ENCODE results near the gene MED12L.

The MED12L gene

DNA sequence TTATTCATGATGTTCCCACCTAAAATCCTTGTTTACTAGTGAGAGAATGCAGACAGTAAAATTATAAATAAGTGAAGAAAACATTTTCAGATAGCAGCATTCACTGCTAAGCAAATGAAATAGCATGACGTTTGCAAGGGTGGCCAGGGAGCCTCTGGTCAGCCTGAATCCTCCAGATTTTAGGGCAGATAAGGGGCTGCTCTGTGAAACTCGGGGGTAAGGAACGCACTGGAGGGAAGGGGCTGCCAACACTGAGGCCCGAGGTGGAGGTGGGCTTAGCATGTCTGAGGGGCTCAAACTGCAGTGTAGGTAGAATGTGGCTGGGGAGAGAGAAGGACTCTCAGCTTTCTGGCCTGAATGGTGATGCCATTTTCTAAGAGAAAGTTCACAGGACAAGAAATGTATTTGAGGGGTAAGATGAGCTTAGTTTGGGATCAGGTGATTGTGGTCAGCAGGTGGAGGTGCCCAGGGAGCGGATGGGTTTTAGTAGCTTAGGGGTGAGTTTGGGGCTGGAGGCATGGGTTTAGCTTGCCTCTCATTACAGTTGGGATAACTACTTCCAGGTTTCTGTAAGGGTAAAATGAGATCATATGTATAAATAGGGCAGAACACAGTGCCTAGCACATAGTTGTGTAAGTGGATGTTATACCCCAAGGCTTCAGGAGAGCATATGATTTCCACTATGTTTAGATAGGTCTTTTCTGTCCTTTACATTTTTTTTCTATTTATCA lies 97.0 kb downstream of the MED12L start:
- Histone ChIP-seq H3K4me1 (ENCODE audit: insufficient read depth, low read length, poor library complexity, severe bottlenecking) (peaks cover 10% of the 10 kb centered on the region), H3K4me3 (ENCODE audit: low read length, poor library complexity, severe bottlenecking) (no peak overlapping the region), H3K9ac (ENCODE audit: low read depth, low read length, poor library complexity, severe bottlenecking) (no peak overlapping the region), H3K9me2 (replicated peaks; ENCODE audit: low read depth, low read length) (no peaks in the 10 kb centered on the region), H3K79me2 (ENCODE audit: insufficient read depth, low read length) (no peaks in the 10 kb centered on the region), H3F3A (ENCODE audit: low read depth) (no peaks in the 10 kb centered on the region), H3K27me3 (ENCODE audit: insufficient read depth, low read length, poor library complexity, severe bottlenecking) (no peaks in the 10 kb centered on the region), H3K4me2 (ENCODE audit: low read depth, low read length, poor library complexity, severe bottlenecking) (no peak overlapping the region), H2AFZ (ENCODE audit: low read length) (no peak overlapping the region), H3K36me3 (ENCODE audit: insufficient read depth, low read length) (peaks cover 19% of the 10 kb centered on the region; the same call in 1 of the 2 replicates), H4K20me1 (ENCODE audit: insufficient read depth, low read length, poor library complexity, severe bottlenecking) (no peaks in the 10 kb centered on the region), H3K9me3 (ENCODE audit: insufficient read depth, low read depth, low read length) (no peaks in the 10 kb centered on the region)
- no peak for TF ChIP-seq EZH2phosphoT487 (IDR thresholded peaks at IDR 0.05; ENCODE audit: borderline replicate concordance)
- TF ChIP-seq, protein P1, sequence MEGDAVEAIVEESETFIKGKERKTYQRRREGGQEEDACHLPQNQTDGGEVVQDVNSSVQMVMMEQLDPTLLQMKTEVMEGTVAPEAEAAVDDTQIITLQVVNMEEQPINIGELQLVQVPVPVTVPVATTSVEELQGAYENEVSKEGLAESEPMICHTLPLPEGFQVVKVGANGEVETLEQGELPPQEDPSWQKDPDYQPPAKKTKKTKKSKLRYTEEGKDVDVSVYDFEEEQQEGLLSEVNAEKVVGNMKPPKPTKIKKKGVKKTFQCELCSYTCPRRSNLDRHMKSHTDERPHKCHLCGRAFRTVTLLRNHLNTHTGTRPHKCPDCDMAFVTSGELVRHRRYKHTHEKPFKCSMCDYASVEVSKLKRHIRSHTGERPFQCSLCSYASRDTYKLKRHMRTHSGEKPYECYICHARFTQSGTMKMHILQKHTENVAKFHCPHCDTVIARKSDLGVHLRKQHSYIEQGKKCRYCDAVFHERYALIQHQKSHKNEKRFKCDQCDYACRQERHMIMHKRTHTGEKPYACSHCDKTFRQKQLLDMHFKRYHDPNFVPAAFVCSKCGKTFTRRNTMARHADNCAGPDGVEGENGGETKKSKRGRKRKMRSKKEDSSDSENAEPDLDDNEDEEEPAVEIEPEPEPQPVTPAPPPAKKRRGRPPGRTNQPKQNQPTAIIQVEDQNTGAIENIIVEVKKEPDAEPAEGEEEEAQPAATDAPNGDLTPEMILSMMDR (conservative IDR thresholded peaks at IDR 0.05; ENCODE audit: low read length): no peak

DNA sequence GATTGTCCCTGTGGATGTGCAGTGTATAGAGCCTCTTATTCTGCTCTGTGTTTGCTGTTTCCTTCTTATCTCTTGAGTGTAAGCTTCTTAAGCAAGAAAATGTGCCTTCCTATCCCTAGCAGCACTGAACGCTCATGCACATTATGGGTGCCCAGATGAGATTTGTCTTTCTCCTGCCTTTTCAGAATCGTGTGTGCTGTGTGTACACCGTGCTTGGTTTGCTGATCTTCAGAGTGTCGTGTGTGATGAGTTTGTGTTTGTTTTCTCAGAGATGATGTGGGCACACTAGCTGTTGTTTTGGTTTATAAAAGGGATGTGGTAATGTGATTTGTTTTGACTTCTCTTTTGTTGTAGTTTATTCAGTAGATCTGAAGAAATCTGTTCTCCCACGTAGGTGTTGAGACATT lies 97.8 kb downstream of the MED12L start:
- H3F3A ChIP-seq (ENCODE audit: low read depth): no peaks in the 10 kb centered on the region

DNA sequence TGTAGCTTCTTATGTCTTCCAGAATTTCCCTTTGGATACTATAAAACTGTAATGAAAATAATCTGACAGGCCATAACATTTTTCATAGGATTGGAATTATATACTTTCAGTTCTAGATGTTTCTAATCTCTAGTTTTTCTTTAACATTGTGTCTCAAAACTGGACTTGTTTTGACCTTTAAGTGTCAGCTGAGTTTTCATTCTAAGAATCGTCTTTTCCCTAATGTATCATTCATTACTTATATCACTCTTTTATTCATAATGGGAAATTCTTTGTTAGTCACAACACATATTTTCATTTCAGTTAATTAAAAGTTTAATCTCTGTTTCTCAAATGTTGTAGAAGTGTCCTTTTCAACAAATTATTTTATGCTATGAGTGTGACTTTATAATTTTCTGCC lies 105.6 kb downstream of the MED12L start:
- peaks cover 83% of the 10 kb centered on the region for H3K36me3 ChIP-seq (ENCODE audit: insufficient read depth, low read length)
- TF ChIP-seq EZH2phosphoT487 (IDR thresholded peaks at IDR 0.05; ENCODE audit: borderline replicate concordance): no peak
- TF ChIP-seq, protein P1 (conservative IDR thresholded peaks at IDR 0.05; ENCODE audit: low read length): no peak

More for the DNA sequence above, 97.8 kb downstream of the MED12L start:
- H3K9me2 ChIP-seq (replicated peaks; ENCODE audit: low read depth, low read length): no peaks in the 10 kb centered on the region
- peaks cover 26% of the 10 kb centered on the region; the same call in 1 of the 2 replicates for H3K36me3 ChIP-seq (ENCODE audit: insufficient read depth, low read length)
- peaks cover 10% of the 10 kb centered on the region for H3K4me1 ChIP-seq (ENCODE audit: insufficient read depth, low read length, poor library complexity, severe bottlenecking)
- TF ChIP-seq, protein P1 (conservative IDR thresholded peaks at IDR 0.05; ENCODE audit: low read length): no peak
- TF ChIP-seq EZH2phosphoT487 (IDR thresholded peaks at IDR 0.05; ENCODE audit: borderline replicate concordance): no peak
- no peaks in the 10 kb centered on the region for H3K27me3 ChIP-seq (ENCODE audit: insufficient read depth, low read length, poor library complexity, severe bottlenecking)
- H3K4me3 ChIP-seq (ENCODE audit: low read length, poor library complexity, severe bottlenecking): no peak overlapping the region
- no peak overlapping the region for H3K4me2 ChIP-seq (ENCODE audit: low read depth, low read length, poor library complexity, severe bottlenecking)
- H3K9ac ChIP-seq (ENCODE audit: low read depth, low read length, poor library complexity, severe bottlenecking): no peak overlapping the region
- no peak overlapping the region for H2AFZ ChIP-seq (ENCODE audit: low read length)
- H3K79me2 ChIP-seq (ENCODE audit: insufficient read depth, low read length): no peaks in the 10 kb centered on the region
- no peaks in the 10 kb centered on the region for H3K9me3 ChIP-seq (ENCODE audit: insufficient read depth, low read depth, low read length)
- no peaks in the 10 kb centered on the region for H4K20me1 ChIP-seq (ENCODE audit: insufficient read depth, low read length, poor library complexity, severe bottlenecking)

More for the DNA sequence above, 105.6 kb downstream of the MED12L start:
- H4K20me1 ChIP-seq (ENCODE audit: insufficient read depth, low read length, poor library complexity, severe bottlenecking): no peaks in the 10 kb centered on the region
- no peak overlapping the region for H3K9ac ChIP-seq (ENCODE audit: low read depth, low read length, poor library complexity, severe bottlenecking)
- H3K79me2 ChIP-seq (ENCODE audit: insufficient read depth, low read length): no peaks in the 10 kb centered on the region
- H3K27me3 ChIP-seq (ENCODE audit: insufficient read depth, low read length, poor library complexity, severe bottlenecking): no peaks in the 10 kb centered on the region
- no peak overlapping the region for H2AFZ ChIP-seq (ENCODE audit: low read length)
- no peaks in the 10 kb centered on the region for H3K9me3 ChIP-seq (ENCODE audit: insufficient read depth, low read depth, low read length)
- no peaks in the 10 kb centered on the region for H3F3A ChIP-seq (ENCODE audit: low read depth)
- H3K4me1 ChIP-seq (ENCODE audit: insufficient read depth, low read length, poor library complexity, severe bottlenecking): peaks cover 7% of the 10 kb centered on the region
- H3K9me2 ChIP-seq (replicated peaks; ENCODE audit: low read depth, low read length): no peaks in the 10 kb centered on the region
- no peak overlapping the region for H3K4me3 ChIP-seq (ENCODE audit: low read length, poor library complexity, severe bottlenecking)
- no peak overlapping the region for H3K4me2 ChIP-seq (ENCODE audit: low read depth, low read length, poor library complexity, severe bottlenecking)

Measured in Loucy (cell line).